Suprapubic skin (tissue), 4 donors: ENCODE measurements around the gene SAG. TPM values are rescaled to one million over a fixed set of nuclear protein-coding genes. Genes with fewer than 3 reads are reported as not detected.

ENCODE experiments used
- DNase-seq, 2 donors: peaks; one replicate each; pipeline ENCODE4 v3.0.0-alpha.2; 2019; ENCODE audit warnings: low spot score in 2 of 2
- H3K27ac ChIP-seq: fragments of 200-600 bp; sonication (generic); one replicate; pipeline ENCODE4 v1.5.1; 2019
- H3K27me3 ChIP-seq: fragments of 200-600 bp; sonication (generic); one replicate; pipeline ENCODE4 v1.5.1; 2019
- H3K36me3 ChIP-seq: fragments of 200-600 bp; sonication (generic); one replicate; pipeline ENCODE4 v1.5.1; 2019
- H3K4me1 ChIP-seq: fragments of 200-600 bp; sonication (generic); one replicate; pipeline ENCODE4 v1.5.1; 2019
- H3K4me3 ChIP-seq: fragments of 200-600 bp; sonication (generic); one replicate; pipeline ENCODE4 v1.5.1; 2019; ENCODE audit warnings: mild to moderate bottlenecking
- H3K9me3 ChIP-seq: fragments of 200-600 bp; sonication (generic); one replicate; pipeline ENCODE4 v1.5.1; 2019
- CTCF ChIP-seq, 2 donors: fragments of 200-600 bp in 1 of 2; fragments of 450-650 bp in 1 of 2; sonication (generic) in 1 of 2; IDR thresholded peaks; one replicate each; pipeline ENCODE4 v1.5.1; 2016 to 2019; ENCODE audit warnings: antibody characterized with exemption in 2 of 2, mild to moderate bottlenecking in 1 of 2, moderate library complexity in 1 of 2
- EP300 ChIP-seq: sonication (generic); formaldehyde crosslinking; IDR thresholded peaks from one replicate; pipeline ENCODE4 v1.6.1; 2017; ENCODE audit warnings: antibody characterized with exemption
- POLR2A ChIP-seq, 2 donors: fragments of 450-650 bp; IDR thresholded peaks; one replicate each; pipeline ENCODE4 v1.6.1; 2017; ENCODE audit warnings: antibody characterized with exemption in 2 of 2, mild to moderate bottlenecking in 2 of 2, moderate library complexity in 2 of 2
- POLR2AphosphoS5 ChIP-seq, 3 donors: sonication (generic); formaldehyde crosslinking; IDR thresholded peaks; one replicate each; pipeline ENCODE4 v1.6.1; 2017; ENCODE audit warnings: antibody characterized with exemption in 3 of 3
- WGBS: methylation state at CpG from one replicate; pipeline ENCODE4 v1.1.5; 2018; 5-methylcytosine and 5-hydroxymethylcytosine counted together
- total RNA-seq, 4 donors: library from RNA; depleted of rRNA; stranded (reverse); fragments of >200 nt; gene quantifications; one replicate each; pipeline ENCODE4 v1.1.0, GENCODE V29; 2016

The SAG gene
- total RNA-seq, 4 donors from 2014 or later, result not detected

GRCh38 chr2:233358335-233358734, 50.7 kb downstream of the SAG start:
- Histone ChIP-seq H3K27ac (no peak overlapping the region), H3K36me3 (no peaks in the 10 kb centered on the region), H3K4me3 (no peak overlapping the region), H3K9me3 (no peaks in the 10 kb centered on the region), H3K4me1 (peaks cover 18% of the 10 kb centered on the region), H3K27me3 (no peaks in the 10 kb centered on the region)
- no peak for TF ChIP-seq EP300
- no peak for TF ChIP-seq CTCF (IDR thresholded peaks at IDR 0.05)
- TF ChIP-seq POLR2A (IDR thresholded peaks at IDR 0.05), result no peak
- TF ChIP-seq POLR2AphosphoS5 (IDR thresholded peaks at IDR 0.05), result no peak
- WGBS, result 91% methylated on average over 4 of the region's 4 CpGs
- DNase-seq, result no peak

- TF ChIP-seq POLR2A (IDR thresholded peaks at IDR 0.05) (no peak), EP300 (no peak), POLR2AphosphoS5 (IDR thresholded peaks at IDR 0.05) (no peak), CTCF (IDR thresholded peaks at IDR 0.05) (no peak)
- H3K4me3 ChIP-seq, result no peak overlapping the region
- peaks cover 11% of the 10 kb centered on the region for H3K4me1 ChIP-seq
- no peaks in the 10 kb centered on the region for H3K27me3 ChIP-seq
- no peak for DNase-seq
- H3K9me3 ChIP-seq, result no peaks in the 10 kb centered on the region
- 91% methylated on average over 6 of the region's 6 CpGs for WGBS
- H3K36me3 ChIP-seq, result no peaks in the 10 kb centered on the region
- no peak overlapping the region for H3K27ac ChIP-seq
Measured at GRCh38 chr2:233358947-233359346, 51.3 kb downstream of the SAG start.

- Histone ChIP-seq H3K36me3 (no peaks in the 10 kb centered on the region), H3K4me1 (peaks cover 9% of the 10 kb centered on the region), H3K27me3 (no peaks in the 10 kb centered on the region), H3K4me3 (no peak overlapping the region), H3K27ac (no peak overlapping the region), H3K9me3 (no peaks in the 10 kb centered on the region)
- 96% methylated on average over 3 of the region's 3 CpGs for WGBS
- TF ChIP-seq EP300, result no peak
- DNase-seq, result no peak
Measured at GRCh38 chr2:233359823-233360222, 52.2 kb downstream of the SAG start.

- H3K9me3 ChIP-seq, result no peaks in the 10 kb centered on the region
- 77% methylated on average over 4 of the region's 4 CpGs for WGBS
- DNase-seq, result no peak
- TF ChIP-seq POLR2AphosphoS5 (IDR thresholded peaks at IDR 0.05), result no peak
- TF ChIP-seq POLR2A (IDR thresholded peaks at IDR 0.05), result no peak
- no peak for TF ChIP-seq EP300
- TF ChIP-seq CTCF (IDR thresholded peaks at IDR 0.05), result no peak
- H3K27me3 ChIP-seq, result no peaks in the 10 kb centered on the region
- peaks cover 2% of the 10 kb centered on the region for H3K4me1 ChIP-seq
- H3K36me3 ChIP-seq, result no peaks in the 10 kb centered on the region
- H3K27ac ChIP-seq, result no peak overlapping the region
- no peak overlapping the region for H3K4me3 ChIP-seq
Measured at GRCh38 chr2:233360771-233361176, 53.2 kb downstream of the SAG start.

- DNase-seq, result no peak
- H3K27ac ChIP-seq, result no peak overlapping the region
- no peaks in the 10 kb centered on the region for H3K27me3 ChIP-seq
- no peak overlapping the region for H3K4me3 ChIP-seq
- no peaks in the 10 kb centered on the region for H3K9me3 ChIP-seq
- TF ChIP-seq CTCF (IDR thresholded peaks at IDR 0.05), result no peak
- no peak for TF ChIP-seq EP300
- no peak for TF ChIP-seq POLR2AphosphoS5 (IDR thresholded peaks at IDR 0.05)
- TF ChIP-seq POLR2A (IDR thresholded peaks at IDR 0.05), result no peak
- H3K36me3 ChIP-seq, result no peaks in the 10 kb centered on the region
- H3K4me1 ChIP-seq, result no peaks in the 10 kb centered on the region
- 76% methylated on average over 7 of the region's 7 CpGs for WGBS
Measured at GRCh38 chr2:233361297-233361696, 53.7 kb downstream of the SAG start.

- Histone ChIP-seq H3K9me3 (no peaks in the 10 kb centered on the region), H3K36me3 (no peaks in the 10 kb centered on the region), H3K27me3 (no peaks in the 10 kb centered on the region), H3K4me3 (no peak overlapping the region), H3K4me1 (no peaks in the 10 kb centered on the region), H3K27ac (no peak overlapping the region)
- TF ChIP-seq EP300, result no peak
- no peak for TF ChIP-seq POLR2A (IDR thresholded peaks at IDR 0.05)
- TF ChIP-seq POLR2AphosphoS5 (IDR thresholded peaks at IDR 0.05), result no peak
- no peak for TF ChIP-seq CTCF (IDR thresholded peaks at IDR 0.05)
- no peak for DNase-seq
- WGBS, result 100% methylated on average over 2 of the region's 2 CpGs
Measured at GRCh38 chr2:233362742-233363141, 55.1 kb downstream of the SAG start.
